ENCODE results near the gene PIP4K2A.

The PIP4K2A gene

DNA sequence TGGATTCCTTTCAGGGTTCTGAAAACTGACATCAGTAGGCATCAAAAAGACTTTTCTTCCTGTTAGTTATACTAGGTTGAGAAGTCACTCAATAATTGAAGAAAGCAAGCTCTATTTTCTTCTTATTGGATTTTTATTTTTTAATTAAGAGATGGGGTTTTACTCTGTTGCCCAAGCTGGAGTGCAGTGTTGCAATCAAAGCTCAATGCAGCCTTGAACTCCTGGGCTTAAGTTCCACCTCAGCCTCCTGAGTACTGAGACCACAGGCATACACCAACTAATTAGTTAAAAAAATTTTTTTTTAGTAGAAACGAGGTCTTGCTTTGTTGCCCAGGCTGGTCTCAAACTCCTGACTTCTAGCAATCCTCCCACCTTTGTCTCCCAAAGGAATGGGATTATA is 28.0 kb downstream of the PIP4K2A start:
- TF ChIP-seq, protein P1, sequence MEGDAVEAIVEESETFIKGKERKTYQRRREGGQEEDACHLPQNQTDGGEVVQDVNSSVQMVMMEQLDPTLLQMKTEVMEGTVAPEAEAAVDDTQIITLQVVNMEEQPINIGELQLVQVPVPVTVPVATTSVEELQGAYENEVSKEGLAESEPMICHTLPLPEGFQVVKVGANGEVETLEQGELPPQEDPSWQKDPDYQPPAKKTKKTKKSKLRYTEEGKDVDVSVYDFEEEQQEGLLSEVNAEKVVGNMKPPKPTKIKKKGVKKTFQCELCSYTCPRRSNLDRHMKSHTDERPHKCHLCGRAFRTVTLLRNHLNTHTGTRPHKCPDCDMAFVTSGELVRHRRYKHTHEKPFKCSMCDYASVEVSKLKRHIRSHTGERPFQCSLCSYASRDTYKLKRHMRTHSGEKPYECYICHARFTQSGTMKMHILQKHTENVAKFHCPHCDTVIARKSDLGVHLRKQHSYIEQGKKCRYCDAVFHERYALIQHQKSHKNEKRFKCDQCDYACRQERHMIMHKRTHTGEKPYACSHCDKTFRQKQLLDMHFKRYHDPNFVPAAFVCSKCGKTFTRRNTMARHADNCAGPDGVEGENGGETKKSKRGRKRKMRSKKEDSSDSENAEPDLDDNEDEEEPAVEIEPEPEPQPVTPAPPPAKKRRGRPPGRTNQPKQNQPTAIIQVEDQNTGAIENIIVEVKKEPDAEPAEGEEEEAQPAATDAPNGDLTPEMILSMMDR (IDR thresholded peaks at IDR 0.05; ENCODE audit: insufficient read depth, missing control alignments): no peak
- DNase-seq (ENCODE audit: insufficient read length, low spot score) (no peak), FAIRE-seq (no peak)

DNA sequence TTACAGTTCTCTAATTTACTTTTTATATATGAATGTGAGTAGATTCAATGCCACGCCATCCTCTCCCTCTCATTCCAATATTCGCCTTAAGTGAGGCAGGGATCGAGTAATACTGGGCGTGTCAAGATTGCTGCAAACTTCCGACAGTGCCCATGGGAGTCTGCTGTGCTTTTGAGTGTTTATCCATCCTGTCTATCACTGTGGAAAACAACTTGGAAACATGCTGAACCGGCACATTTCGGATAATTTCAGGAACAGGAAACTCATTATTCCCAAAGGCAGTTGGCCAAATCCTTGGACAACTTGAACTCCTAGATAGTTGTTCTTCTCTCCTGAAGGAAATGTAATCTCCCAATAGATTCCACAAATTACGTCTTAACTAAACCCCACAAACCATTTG is 28.5 kb downstream of the PIP4K2A start:
- FAIRE-seq (no peak), DNase-seq (ENCODE audit: insufficient read length, low spot score) (no peak)
- TF ChIP-seq, protein P1 (IDR thresholded peaks at IDR 0.05; ENCODE audit: insufficient read depth, missing control alignments): no peak

DNA sequence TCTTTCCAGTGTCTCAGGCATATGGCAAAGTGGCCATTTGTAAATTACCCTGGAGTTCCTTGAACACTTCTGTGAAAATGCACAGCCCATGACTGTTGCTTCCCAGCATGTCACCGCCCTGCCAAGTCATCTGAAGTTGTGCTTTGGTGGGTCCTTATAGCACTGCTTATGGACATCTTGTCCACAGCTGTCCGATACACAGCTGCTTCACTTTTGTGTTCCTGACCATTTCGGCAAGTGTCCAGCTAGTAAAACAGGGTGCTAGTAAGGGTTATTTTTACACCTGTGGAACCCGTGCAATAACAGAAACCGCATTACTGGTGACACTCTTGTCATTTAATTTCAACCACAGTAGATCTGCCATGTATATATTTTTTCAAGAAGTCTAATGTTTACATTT is 29.7 kb downstream of the PIP4K2A start:
- FAIRE-seq (no peak), DNase-seq (ENCODE audit: insufficient read length, low spot score) (no peak)
- TF ChIP-seq, protein P1 (IDR thresholded peaks at IDR 0.05; ENCODE audit: insufficient read depth, missing control alignments): no peak

DNA sequence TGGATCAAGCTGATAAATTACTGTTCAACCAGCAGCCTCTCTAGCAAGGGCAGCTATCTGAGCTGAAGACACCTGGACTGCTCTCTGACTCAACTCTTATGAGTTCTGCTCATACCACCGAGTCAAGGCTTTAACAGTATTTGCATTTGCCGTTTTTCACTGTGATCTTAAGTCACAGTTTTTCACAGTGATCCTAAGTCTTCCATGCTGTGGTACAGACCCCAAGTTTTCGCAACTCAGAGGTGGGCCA is 31.3 kb downstream of the PIP4K2A start:
- TF ChIP-seq, protein P1 (IDR thresholded peaks at IDR 0.05; ENCODE audit: insufficient read depth, missing control alignments): no peak
- FAIRE-seq (no peak), DNase-seq (ENCODE audit: insufficient read length, low spot score) (no peak)

DNA sequence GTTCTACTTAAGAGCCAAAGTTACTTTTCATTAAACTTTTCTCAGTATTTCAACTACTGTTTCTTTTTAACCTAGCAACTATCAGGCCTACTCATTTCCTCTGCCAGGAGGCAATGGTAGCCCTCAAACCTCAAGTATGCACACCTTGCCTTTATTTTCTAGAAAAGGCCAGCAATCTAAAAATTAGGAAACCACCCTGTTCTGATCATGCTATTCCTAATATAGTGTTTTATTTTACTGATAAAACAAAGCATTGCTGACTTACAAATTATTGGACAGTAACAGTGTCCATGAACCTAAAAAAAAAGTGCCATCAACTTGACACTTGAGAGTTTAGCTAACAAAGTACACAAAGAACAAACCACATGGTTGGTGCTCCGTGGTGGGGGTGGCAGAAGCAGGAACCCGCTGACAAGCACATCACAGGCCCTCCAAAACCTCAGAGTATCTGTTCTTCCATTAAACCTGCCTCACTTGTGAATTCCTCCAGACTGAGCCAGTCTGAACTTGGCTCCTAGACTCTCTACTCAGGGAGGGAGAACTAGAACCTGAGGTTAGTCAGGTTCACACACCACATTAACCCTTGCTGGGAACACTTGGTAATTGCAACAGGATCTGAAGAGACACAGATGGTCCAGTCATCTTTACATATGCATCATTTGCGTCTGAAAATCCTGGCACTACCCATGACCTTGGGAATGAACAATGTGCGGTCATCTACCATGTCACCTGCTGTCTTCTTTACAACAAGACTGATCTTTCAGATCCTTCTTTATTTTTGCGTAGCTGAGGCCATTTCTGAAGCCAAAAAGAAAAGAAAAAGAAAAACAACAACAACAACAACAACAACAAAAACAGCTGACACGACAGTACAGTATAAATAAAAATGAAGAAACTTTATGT is 31.9 kb downstream of the PIP4K2A start:
- no peak for FAIRE-seq
- no peak for DNase-seq (ENCODE audit: insufficient read length, low spot score)
- TF ChIP-seq, protein P1 (IDR thresholded peaks at IDR 0.05; ENCODE audit: insufficient read depth, missing control alignments): no peak

DNA sequence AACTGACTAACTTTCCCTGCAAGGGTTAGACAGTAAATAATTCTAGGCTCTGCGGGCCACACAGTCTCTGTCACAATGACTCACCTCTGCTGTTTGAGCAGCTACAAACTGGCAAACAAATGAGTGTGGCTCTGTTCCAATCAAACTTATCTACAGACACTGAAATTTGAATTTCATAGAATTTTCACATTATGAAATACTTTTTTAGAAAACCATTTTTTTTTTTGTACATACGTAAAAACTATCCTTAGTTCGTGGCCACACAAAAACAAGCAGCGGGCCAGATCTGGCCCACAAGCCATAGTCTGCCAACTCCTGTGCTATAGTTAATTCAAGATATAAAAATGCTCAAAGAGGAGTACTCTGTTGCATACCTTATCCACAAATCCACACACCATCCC is 32.6 kb downstream of the PIP4K2A start:
- TF ChIP-seq, protein P1 (IDR thresholded peaks at IDR 0.05; ENCODE audit: insufficient read depth, missing control alignments): no peak
- FAIRE-seq (no peak), DNase-seq (ENCODE audit: insufficient read length, low spot score) (no peak)

DNA sequence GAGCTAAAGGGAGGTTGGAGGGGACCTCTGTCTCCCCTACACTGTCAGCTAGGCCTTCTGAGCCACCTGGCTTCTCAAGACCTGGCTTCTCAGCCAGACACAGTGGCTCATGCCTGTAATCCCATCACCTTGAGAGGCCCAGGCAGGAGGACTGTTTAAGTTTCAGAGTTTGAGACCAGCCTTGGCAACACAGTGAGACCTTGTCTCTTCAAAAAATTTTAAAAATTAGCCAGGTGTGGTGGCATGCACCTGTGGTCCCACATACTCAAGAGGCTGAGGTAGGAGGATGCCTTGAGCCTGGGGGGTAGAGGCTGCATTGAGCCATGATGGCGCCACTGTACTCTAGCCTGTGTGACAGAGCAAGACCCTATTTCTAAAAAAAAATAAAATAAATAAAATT is 33.1 kb downstream of the PIP4K2A start:
- FAIRE-seq (no peak), DNase-seq (ENCODE audit: insufficient read length, low spot score) (no peak)
- TF ChIP-seq, protein P1 (IDR thresholded peaks at IDR 0.05; ENCODE audit: insufficient read depth, missing control alignments): no peak

All from D721Med (cell line).